Erythroblast (primary cell): Measurements from ENCODE around the gene TIGD2.

Experiments
- GATA1 ChIP-seq: IDR thresholded peaks from 2 replicates; pipeline ENCODE4 v1.6.1; 2011; ENCODE audit warnings: low read depth, mild to moderate bottlenecking, control low read depth, low read length, moderate library complexity
- POLR2A ChIP-seq: IDR thresholded peaks from 2 replicates; pipeline ENCODE4 v1.6.1; 2011; ENCODE audit warnings: mild to moderate bottlenecking, low read length

- TF ChIP-seq POLR2A = no peak
- no peak for TF ChIP-seq GATA1
Observed at GRCh38 chr4:89137231-89137630, 25.9 kb downstream of the TIGD2 start.
